Epithelial cell of esophagus (primary cell): ENCODE results near the gene DTNBP1.
A peak's percentile ranks its signal among the peaks of the same experiment; 100 is the strongest.

Experiments used
- DNase-seq: peaks from one replicate; pipeline ENCODE4 v3.0.0; 2010; ENCODE audit warnings: low read depth
- H3K4me3 ChIP-seq: 2 replicates; pipeline ENCODE4 v1.5.1; 2011; ENCODE audit warnings: mild to moderate bottlenecking, low read length, control low read depth
- TF ChIP-seq, protein P1 (sequence below): IDR thresholded peaks from 2 replicates; pipeline ENCODE4 v1.5.1; 2011; ENCODE audit warnings: low read depth, mild to moderate bottlenecking, low read length, control low read depth, inconsistent platforms; ENCODE audit not compliant: insufficient read depth; ENCODE audit errors: missing control alignments

The DTNBP1 gene

DNA sequence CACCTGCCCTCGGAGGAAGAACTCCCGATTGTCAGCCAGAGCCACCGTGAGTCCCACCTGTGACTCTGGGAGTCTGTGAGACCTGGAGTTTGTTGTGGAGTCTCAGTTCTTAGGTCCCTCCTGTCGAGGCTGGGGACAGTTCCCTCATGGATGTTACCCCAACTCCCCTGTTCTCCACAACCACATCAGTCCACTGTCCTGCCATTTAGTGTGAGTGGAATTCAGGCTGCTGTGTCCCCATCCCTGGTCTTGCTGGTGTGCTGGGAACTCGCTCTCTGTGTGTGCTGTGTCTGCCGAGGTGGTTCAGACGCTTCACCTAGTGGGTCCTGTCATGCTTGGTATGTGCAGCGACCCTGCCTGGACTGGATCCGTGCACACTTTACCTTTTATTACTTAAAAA is 163.2 kb downstream of the DTNBP1 start:
- H3K4me3 ChIP-seq, result no peak overlapping the region
- no peak for DNase-seq
- TF ChIP-seq, protein P1, sequence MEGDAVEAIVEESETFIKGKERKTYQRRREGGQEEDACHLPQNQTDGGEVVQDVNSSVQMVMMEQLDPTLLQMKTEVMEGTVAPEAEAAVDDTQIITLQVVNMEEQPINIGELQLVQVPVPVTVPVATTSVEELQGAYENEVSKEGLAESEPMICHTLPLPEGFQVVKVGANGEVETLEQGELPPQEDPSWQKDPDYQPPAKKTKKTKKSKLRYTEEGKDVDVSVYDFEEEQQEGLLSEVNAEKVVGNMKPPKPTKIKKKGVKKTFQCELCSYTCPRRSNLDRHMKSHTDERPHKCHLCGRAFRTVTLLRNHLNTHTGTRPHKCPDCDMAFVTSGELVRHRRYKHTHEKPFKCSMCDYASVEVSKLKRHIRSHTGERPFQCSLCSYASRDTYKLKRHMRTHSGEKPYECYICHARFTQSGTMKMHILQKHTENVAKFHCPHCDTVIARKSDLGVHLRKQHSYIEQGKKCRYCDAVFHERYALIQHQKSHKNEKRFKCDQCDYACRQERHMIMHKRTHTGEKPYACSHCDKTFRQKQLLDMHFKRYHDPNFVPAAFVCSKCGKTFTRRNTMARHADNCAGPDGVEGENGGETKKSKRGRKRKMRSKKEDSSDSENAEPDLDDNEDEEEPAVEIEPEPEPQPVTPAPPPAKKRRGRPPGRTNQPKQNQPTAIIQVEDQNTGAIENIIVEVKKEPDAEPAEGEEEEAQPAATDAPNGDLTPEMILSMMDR, result no peak

DNA sequence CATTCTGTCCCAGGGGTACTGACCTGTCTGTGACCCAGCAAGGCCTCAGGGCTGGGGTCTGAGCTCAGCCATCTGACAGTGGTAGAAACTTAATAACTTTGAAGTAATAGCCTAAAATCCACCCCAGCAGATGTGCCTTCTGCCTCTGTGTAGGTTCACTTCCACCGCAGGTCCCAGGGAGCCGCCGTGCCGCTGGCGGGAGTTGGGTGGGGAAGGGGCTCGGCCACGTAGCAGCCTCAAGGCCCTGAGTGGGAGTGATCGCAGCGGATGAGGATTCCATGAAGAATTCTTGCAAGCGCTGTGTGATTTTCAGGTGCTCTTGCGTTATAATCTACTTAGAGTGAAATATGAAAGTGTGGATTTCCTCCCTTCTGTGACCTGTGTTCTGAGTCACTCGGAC is 163.7 kb downstream of the DTNBP1 start:
- TF ChIP-seq, protein P1, result no peak
- no peak overlapping the region for H3K4me3 ChIP-seq
- no peak for DNase-seq

DNA sequence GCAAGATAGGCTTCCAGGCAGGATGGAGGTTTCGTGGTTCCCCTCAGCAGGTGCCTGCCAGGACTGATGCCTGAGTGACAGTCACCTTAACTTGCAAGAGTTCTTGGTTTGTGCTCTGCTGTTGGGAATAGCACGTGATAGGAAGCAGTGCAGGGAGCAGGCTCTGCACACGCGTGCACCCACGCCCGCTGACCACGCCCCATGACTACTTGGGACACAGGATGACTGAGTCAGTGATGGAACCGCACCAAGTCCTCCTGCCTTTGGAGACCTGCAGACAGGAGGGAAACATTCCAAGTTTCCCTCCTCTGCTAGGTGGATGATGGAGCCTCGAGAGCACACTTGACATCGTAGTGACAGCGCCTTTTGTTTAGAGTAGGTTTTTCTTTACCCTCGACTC is 164.2 kb downstream of the DTNBP1 start:
- peak; percentile 91 for DNase-seq
- TF ChIP-seq, protein P1, result no peak
- no peak overlapping the region for H3K4me3 ChIP-seq

DNA sequence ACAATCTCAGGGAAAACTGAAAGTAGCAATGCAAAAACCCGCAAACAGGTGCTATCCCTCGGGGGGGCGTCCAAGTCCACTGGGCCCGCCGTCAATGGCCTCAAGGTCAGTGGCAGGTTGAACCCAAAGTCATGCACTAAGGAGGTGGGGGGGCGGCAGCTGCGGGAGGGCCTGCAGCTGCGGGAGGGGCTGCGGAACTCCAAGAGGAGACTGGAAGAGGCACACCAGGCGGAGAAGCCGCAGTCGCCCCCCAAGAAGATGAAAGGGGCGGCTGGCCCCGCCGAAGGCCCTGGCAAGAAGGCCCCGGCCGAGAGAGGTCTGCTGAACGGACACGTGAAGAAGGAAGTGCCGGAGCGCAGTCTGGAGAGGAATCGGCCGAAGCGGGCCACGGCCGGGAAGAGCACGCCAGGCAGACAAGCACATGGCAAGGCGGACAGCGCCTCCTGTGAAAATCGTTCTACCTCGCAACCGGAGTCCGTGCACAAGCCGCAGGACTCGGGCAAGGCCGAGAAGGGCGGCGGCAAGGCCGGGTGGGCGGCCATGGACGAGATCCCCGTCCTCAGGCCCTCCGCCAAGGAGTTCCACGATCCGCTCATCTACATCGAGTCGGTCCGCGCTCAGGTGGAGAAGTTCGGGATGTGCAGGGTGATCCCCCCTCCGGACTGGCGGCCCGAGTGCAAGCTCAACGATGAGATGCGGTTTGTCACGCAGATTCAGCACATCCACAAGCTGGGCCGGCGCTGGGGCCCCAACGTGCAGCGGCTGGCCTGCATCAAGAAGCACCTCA is 166.3 kb downstream of the DTNBP1 start:
- TF ChIP-seq, protein P1, result no peak
- no peak for DNase-seq

DNA sequence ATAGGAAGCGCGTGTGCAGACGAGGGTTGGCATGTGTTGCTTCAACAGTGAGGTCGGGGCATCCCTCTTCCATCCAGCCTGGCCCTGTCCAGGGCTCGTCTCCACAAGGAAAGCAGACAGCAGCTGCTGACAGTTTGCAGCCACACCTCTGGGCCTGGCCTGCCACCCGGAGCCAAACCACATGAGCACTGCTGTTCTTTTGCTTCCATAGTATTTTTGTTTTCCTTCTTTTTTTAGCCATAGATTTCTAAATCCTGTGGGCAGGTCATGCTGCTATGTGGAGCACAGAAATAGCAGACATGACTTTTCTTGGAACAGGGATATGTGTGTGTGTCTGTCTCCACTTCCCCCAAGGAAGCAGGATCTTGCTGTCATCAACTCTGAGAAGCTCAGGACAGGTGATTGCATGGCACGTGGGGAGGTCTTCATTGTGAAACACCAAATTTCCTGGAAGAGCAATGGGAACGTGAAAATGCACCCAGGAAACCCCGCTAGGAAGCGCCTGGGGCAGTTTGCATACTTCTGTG is 167.4 kb downstream of the DTNBP1 start:
- TF ChIP-seq, protein P1, result no peak
- no peak overlapping the region for H3K4me3 ChIP-seq
- peak; percentile 33 for DNase-seq

More for the DNA sequence above, 166.3 kb downstream of the DTNBP1 start:
- H3K4me3 ChIP-seq, result no peak overlapping the region

DNA sequence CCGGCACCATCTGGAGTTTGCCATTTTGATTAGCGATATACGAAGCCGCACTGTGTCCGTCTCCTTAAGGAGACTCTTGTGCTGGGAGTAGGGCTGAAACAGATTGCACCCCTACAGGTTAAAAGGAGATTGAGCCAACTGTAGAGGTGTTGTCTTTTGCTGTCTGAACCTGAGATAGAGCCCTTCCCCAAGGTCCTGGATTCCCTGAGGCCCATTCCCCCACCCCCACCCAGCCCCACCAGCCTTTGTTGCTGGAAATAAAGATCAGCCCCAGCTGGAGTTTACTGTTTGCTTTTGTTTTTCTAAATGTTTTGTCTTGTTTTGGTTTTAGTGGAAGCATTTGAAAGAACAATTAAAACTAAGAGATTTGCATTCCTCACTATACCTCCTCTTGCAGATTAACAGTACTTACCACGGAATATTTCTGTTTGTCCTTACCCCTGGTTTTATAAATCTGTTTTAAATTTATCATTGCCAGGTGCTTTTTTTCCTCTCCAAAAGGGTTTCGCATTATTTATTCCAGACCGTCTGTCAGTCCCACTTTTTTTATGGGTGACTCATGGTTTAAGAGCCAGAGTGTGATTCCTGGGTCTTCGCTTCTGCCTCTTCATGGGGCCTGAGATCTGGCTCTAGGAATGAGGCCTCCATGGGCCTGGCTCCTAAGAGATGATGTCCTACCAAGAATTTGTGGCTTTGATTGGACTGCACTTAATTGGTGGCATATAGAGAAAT is 169.2 kb downstream of the DTNBP1 start:
- DNase-seq, result no peak
- H3K4me3 ChIP-seq, result no peak overlapping the region
- TF ChIP-seq, protein P1, result no peak
